Measurements from ENCODE around the gene DCLRE1B.

DCLRE1B gene

DNA sequence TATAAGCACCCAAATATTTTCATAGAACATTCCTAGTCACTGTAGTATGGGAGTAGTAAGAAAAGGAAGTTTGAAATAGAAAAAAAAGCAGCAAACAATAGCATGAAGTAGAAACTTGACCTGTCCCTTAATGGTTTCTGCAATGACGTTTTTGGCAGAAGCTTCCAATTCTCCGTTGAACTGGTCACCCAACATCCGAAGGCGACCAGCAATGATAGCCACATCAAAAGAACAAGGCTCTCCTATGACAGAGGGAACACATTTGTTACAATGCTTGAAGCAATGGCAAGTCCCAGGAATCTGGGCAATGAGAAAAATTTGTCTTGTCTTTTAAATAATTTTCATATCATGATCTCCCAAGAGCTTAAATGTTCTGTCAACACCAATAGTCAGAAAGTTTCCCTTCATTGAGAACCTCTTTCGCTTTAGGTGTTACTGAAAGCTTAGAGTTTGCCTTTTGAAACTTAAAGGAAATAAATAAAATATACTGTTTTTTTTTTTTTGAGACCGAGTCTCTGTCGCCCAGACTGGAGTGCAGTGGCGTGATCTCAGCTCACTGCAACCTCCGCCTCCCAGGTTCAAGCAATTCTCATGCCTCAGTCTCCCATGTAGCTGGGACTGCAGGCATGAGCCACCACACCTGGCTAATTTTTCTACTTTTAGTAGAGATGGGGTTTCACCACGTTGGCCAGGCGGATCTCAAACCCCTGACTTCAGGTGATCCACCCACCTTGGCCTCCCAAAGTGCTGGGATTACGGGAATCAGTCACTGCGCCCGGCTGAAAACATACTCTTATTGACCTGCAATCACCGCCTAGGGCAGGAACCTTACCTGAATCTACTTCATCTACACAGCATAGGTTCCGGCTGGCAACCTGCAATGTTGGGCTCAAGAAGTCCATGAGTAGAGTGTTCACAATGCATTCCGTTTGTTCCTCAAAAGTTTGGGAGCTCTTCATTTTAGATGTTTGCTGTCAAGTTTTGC lies 18.4 kb upstream of the DCLRE1B start:
- intact Hi-C loops (cut with DNase I), result no loop called here
- no peak for DNase-seq

GRCh38 chr1:113887402-113888175 lies 17.5 kb upstream of the DCLRE1B start, which contains the start of gene BCL2L15:
TSS of gene BCL2L15 (minus strand) at chr1:113887581. CDS start at chr1:113887375, 206 bp downstream.
- intact Hi-C loops (cut with DNase I), result no loop called here
- no peak for DNase-seq

DNA sequence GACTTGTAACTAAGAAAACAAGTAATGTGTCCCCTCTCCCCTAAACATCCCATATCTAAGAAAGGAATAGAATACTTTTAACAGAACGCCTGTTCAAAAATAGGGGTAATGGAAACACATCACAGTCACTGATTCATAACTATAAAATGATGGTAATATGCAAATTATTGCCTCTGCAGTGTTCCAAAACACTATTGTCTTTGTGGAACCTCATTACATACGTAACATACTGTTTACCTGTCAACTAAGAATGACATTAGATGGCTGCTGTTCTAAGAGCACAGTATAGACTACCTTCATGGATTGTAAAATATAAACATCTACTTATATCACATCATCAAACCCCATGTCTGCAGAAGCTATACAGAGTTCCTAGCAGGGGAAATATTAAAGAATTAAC lies 14.3 kb upstream of the DCLRE1B start:
- no peak for DNase-seq
- intact Hi-C loops (cut with DNase I), result no loop called here

DNA sequence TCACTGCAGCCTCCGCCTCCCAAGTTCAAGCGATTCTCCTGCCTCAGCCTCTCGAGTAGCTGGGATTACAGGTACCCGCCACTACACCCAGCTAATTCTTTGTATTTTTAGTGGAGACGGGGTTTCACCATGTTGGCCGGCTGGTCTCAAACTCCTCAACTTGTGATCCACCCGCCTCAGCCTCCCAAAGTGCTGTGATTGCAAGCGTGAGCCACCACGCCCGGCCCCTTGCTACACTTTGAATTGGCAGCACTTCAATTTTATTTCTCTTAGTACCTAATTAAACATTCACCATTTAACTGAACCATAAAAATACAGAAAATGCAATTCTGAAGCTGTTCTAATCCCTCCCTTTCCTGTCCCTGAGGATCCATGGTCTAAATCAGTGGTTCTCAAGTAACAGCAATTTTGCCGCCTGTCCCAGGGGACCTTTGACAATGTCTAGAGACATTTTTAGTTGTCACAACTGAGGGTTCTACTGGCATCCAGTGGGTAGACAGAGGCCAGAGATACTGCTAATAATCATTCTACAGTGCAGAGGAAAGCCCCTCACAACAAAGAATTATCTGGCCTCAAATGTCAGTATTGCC lies 13.4 kb upstream of the DCLRE1B start:
- DNase-seq, result no peak
- intact Hi-C loops (cut with DNase I), result no loop called here

- intact Hi-C loops (cut with DNase I), result no loop called here
- DNase-seq, result no peak
These were observed 11.9 kb upstream of the DCLRE1B start for GRCh38 chr1:113893267-113893666.

GRCh38 chr1:113895098-113895497 lies 10.0 kb upstream of the DCLRE1B start:
- peak in 4 of 10 donors; percentile 11 to 84 (median 32) for DNase-seq
- intact Hi-C loops (cut with DNase I), result no loop called here

DNA sequence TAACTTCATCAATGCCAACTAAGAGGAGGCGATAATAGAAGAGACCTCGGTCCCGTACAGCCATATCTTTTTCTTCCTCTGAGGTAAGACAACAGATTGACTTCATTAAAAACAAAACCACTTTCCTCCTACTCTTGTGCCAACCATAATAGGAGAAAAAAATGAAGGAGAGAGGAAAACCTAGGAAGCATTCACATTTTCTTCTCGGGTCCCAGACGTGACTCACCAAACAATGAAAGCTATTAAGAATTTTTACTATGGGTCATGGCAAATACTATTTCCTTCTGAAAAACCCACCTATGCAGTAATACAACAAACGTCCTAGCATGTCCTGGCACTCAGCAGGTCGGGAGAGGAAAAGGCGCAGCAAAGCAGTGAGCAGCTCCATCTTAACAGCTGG lies 9.2 kb upstream of the DCLRE1B start:
- no peak for DNase-seq
- intact Hi-C loops (cut with DNase I), result no loop called here

- intact Hi-C loops (cut with DNase I), result no loop called here
- DNase-seq, result no peak
These were observed 6.8 kb upstream of the DCLRE1B start for GRCh38 chr1:113898241-113898814.

DNA sequence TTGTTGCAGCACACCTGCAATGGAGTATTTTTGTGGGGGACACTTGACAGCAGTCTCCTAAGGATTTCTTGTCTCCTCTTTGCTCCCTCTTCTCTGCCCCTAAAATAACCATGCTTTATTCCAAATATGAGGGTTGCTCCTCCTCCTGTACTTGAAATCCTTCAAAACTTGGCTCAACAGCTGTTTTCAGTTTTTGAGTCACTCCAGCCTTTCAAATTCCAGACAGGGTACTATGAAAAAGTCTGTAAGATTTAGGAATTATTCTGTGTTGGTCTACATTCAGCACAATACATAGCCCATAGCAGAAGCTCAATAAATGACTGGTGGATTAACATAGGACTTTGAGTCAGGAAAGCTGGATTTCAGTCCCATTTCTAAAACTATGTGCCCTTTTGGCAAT lies 6.0 kb upstream of the DCLRE1B start:
- no peak for DNase-seq
- intact Hi-C loops (cut with DNase I), result no loop called here

GRCh38 chr1:113901191-113901590 lies 3.9 kb upstream of the DCLRE1B start:
- intact Hi-C loops (cut with DNase I), result no loop called here
- DNase-seq, result no peak

DNA sequence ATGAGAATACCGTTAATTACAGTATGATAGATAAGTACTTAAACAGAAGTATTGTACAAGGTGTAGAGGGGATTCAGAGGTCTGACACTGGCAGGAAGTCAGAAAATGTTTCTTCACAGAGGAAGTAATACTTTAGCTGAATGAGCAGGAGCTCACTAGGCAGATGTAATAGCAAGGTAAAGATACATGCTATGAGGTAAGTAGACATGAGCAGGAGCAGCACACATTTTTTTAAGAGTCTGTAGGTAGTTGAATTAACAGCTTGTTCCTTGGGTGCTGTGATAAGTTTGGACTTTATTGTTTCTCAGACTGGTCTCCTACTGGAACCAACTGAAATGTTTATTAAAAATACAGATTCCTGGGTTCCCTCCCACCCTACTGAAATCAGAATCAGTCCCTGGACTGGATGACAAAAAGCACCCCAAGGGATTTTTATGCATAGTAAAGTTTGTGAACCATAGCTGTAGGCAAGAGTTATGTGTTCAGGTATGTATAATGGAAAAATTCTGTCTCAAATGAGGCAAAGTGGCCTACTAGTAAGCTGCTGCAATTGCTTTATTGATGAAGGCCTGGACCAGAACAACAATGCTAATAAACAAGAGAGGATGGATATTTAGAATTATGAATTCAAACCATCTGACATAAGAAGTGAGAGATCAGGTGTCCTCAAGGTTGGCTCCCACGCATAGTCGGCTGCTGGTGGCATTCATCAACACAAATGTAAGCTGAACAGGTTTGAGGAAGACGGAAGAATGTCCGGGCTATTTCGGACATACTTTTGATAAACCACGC lies 1.4 kb upstream of the DCLRE1B start:
- DNase-seq, result no peak
- intact Hi-C loops (cut with DNase I), result loop anchor here (2.0 kb wide), 1 partner anchor 69 kb away; no protein-coding TSS in a partner anchor

GRCh38 chr1:113904293-113904673 lies 843 bp upstream of the DCLRE1B start:
- intact Hi-C loops (cut with DNase I), result loop anchor here (2.0 kb wide), 1 partner anchor 69 kb away; no protein-coding TSS in a partner anchor
- DNase-seq, result no peak

GRCh38 chr1:113905435-113905861 lies 322 bp downstream of the DCLRE1B start:
- DNase-seq, result no peak

DNA sequence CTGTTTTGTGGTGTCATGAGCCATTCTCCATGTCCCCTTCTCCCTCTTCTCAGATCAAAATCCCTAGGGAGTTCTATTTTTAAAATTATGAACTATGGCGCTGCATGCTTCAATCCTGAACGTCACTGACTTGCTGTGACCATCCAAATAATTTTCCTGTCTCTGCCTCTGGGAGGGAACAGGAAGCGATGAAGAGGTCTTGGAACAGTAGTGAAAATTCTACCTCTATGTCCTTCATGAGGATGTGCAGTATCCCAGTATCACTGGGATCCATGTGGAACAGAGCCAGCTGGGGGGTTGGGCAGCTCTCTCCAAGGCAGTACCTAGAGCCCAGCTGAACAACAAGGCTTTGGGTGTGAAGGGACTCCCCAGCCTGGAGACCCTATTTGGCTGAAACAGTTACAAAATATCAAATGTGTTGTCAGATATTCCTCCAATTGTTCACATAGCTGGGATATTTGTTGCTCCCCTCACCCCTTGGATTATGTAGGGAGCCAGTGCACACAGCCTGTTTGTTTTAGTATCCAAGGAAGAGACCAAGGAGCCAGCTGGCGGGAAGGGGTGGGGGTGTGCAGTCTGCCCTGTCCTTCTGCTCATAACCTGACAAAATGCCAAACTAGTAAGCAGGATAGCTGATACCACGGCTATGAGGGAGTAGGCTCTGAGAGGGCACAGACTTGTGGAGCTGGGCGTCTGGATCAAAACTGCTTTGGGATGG lies 7.6 kb downstream of the DCLRE1B start:
- peak in 1 of 10 donors; percentile 16 for DNase-seq
- intact Hi-C loops (cut with DNase I), result no loop called here

More at GRCh38 chr1:113905435-113905861, 322 bp downstream of the DCLRE1B start:
- intact Hi-C loops (cut with DNase I), result loop anchor here (1.0 to 2.0 kb wide), 3 partner anchors 24 to 93 kb away; partner anchors contain the start of genes HIPK1 and RSBN1

- no peak for DNase-seq
- intact Hi-C loops (cut with DNase I), result no loop called here
These were observed 8.2 kb downstream of the DCLRE1B start for GRCh38 chr1:113913312-113913668.

GRCh38 chr1:113913887-113914664 lies 8.9 kb downstream of the DCLRE1B start:
- DNase-seq, result no peak
- intact Hi-C loops (cut with DNase I), result no loop called here

- intact Hi-C loops (cut with DNase I), result no loop called here
- no peak for DNase-seq
These were observed 11.8 kb downstream of the DCLRE1B start for GRCh38 chr1:113916974-113917373.

GRCh38 chr1:113917400-113918082 lies 12.4 kb downstream of the DCLRE1B start:
- intact Hi-C loops (cut with DNase I), result no loop called here

More at GRCh38 chr1:113917400-113918082, 12.4 kb downstream of the DCLRE1B start:
- no peak for DNase-seq

Data from posterior cingulate gyrus (tissue), 11 donors.